HG03108 (cell line): ENCODE measurements around the gene TALDO1.

Experiments used
- ATAC-seq: cut with Tn5 transposase; IDR thresholded peaks from one replicate; pipeline ENCODE4 v1.9.1; 2021; ENCODE audit warnings: moderate library complexity; ENCODE audit not compliant: unreplicated experiment

The TALDO1 gene

DNA sequence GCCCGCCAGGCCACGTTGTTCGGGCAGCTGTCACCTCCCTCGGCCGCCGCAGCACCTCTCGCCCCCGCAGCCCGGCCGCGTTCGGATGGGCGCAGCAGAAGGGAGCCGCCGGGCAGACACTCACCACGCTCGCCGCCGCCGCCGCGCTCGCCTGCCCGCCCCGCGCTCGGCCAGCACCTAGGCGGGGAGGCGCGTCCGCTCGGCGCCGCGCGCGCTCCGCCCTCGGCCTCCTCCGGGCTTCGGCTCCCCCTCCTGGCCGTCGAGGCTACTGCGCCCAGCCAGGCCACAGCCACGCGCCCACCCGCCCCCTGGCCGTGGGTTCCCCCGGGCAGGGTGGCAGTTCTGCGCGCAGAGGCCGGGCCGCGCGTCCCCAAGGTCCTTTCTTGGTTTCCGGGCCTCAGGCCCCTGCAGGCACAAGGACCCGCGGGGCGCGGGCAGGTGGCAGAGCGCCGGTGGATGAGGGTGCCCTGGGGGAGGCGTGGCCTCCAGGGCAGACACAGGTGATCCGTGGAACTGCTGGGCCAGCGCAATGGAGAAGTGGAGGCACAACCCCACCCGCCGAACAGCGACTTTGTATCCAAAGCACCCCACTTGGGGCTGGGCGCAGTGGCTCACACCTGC, 50.9 kb downstream of the TALDO1 start, which contains the start of gene SLC25A22:
SLC25A22 (minus strand) TSS at position 189 of the 621 bp plus-strand sequence. CDS start 3,275 bp downstream, outside the sequence.
- peak; percentile 42 for ATAC-seq

- ATAC-seq = no peak
These were observed 52.5 kb downstream of the TALDO1 start for GRCh38 chr11:799641-800316.

- ATAC-seq = no peak
These were observed 53.2 kb downstream of the TALDO1 start for GRCh38 chr11:800473-800872.

GRCh38 chr11:801097-801780, 54.0 kb downstream of the TALDO1 start:
- no peak for ATAC-seq

- no peak for ATAC-seq
These were observed 54.9 kb downstream of the TALDO1 start for GRCh38 chr11:802018-802617.

DNA sequence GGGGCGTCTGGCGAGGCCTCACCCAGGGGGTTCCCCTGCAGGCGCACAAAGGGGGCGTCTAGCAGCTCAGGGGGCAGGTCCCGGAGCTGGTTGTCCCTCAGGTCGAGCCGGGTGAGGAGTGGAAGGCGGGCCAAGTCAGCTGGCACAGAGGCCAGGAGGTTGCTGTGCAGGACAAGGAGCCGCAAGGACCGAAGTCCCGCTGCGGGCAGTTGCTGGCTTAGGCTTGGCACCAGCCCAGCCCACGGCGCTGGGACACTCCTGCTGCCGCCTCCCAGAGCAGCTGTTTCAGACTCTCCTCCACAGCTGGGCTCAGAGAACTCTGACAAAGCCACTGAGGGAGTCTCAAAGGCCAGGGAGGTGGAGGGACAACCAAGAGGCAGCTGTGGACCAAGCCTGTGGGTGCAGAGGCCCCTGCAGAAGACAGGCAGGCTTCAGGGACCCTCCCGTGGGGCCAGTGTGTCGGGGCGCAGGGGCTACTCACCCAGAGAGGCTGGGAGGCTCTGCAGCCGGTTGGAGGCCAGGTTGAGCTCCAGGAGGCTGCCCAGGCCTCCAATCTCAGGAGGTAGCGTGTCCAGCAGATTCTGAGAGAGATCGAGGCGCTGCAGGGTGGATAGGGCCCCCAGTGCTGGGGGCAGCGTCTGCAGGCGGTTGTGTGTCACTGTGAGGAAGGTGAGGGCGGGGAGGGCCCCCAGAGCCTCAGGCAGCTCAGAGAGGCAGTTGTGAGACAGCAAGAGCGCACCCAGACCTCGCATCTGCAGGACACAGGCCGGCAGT, 55.6 kb downstream of the TALDO1 start:
- ATAC-seq = no peak

DNA sequence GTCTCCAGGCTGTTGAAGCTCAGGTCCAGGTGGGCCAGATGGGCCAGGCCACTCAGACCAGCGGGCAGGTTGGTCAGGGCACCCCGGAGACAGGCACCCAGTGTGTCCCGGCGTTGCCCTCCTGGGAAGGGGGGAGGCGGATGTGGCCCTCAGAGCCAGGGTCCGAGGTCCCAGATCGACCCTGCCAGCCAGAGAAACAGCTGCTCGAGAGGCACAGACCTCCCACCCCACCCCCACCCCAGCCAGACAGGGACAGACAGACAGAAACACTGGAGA, 56.1 kb downstream of the TALDO1 start:
- ATAC-seq = no peak

DNA sequence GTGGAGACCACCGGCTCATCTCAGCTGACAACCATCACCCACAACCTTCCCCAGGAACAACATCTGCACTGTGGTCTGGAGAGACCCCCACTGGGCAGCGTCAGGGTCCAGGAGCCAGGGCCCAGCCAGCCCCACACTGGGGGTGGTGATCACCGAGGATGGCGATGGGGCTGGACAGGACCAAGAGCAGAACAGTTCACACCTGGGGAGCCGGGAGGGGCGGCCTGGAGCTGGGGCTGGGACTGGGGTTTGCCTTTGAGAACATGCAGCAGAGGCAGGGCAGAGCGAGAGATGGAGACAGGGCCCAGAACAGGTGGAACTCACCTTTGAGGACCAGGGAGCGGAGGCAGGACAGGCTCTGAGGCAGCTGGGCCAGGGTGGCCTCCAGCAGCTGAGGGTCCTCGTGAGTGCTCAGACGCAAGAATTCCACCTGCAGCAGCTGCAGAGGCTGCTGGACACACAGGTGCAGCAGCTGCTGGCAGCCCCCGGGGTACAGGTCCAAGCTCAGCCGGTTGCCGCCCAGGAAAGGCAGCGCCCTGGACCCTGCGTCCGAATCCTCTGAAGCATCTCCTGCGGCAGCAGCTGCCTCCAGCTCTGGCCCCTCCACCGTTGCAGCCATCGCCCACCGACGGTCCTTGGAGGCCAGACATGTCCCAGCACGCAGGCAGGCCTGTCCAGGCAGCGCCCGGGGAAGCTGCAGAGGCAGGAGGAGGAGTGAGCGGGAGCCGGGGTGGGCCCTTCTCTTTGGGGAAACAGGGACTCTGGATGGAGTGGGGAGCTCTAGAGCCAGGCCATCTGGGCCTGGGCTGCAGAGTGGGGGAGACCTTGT, 56.7 kb downstream of the TALDO1 start:
- no peak for ATAC-seq

GRCh38 chr11:804599-804964, 57.3 kb downstream of the TALDO1 start:
- ATAC-seq = no peak

GRCh38 chr11:808427-809286, 61.4 kb downstream of the TALDO1 start:
- ATAC-seq = no peak

DNA sequence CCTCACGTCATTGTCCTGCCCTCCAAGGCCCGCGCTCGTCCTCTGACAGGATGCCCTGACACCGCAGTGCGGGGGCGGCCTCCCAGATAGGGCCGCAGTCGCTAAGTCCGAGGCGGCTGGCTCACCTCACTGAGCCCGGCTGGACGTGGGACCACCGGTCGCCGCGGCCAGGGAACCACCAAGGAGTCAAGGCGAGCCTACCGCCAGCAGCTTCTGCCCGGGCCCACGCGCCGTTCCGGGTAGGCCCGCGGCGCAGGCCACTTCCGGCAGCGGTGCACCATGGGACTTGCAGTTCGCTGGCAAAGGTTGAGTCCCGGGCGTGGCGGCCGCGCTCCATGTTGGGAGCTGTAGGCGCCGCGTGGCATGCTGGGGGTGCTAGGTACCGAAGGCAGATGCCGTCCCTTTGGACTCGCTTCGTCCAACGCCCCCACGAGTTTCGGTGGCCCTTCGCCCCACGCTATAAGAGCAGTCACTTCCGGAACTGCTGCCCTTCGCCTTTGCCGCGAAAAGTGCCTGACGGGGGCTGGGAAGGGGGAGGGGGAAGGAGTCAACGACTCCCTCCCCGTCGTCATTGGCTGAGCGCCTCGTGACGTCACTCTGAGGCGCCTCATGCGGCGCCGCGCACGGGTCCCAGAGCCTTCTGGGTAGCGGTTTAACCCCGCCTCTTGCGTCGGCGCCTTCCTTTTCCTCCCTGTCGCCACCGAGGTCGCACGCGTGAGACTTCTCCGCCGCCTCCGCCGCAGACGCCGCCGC, 62.2 kb downstream of the TALDO1 start, which contains the start of gene RPLP2:
RPLP2 (plus strand) TSS at position 681 of the 753 bp plus-strand sequence. CDS start 268 bp downstream, outside the sequence.
- ATAC-seq = peak; percentile 75

DNA sequence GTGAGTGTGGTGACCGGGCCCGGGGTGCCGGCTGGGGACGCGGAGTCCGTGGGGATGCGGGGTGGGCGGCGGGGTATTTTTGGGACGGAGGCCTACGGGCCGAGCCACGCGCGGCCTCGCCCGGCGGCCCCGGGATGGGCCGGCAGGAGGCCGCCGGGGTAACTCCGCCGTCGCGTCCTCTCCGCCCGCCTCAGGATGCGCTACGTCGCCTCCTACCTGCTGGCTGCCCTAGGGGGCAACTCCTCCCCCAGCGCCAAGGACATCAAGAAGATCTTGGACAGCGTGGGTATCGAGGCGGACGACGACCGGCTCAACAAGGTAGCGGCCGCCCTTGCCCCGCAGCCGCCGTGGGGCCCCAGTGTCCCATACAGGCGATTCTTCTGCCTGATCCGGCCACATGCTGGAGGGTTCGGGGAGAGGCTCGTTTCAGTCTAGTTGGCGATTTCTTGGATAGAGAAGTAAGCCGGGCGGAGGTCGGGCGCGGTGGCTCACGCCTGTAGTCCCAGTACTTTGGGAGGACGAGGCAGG, 62.8 kb downstream of the TALDO1 start:
- no peak for ATAC-seq

DNA sequence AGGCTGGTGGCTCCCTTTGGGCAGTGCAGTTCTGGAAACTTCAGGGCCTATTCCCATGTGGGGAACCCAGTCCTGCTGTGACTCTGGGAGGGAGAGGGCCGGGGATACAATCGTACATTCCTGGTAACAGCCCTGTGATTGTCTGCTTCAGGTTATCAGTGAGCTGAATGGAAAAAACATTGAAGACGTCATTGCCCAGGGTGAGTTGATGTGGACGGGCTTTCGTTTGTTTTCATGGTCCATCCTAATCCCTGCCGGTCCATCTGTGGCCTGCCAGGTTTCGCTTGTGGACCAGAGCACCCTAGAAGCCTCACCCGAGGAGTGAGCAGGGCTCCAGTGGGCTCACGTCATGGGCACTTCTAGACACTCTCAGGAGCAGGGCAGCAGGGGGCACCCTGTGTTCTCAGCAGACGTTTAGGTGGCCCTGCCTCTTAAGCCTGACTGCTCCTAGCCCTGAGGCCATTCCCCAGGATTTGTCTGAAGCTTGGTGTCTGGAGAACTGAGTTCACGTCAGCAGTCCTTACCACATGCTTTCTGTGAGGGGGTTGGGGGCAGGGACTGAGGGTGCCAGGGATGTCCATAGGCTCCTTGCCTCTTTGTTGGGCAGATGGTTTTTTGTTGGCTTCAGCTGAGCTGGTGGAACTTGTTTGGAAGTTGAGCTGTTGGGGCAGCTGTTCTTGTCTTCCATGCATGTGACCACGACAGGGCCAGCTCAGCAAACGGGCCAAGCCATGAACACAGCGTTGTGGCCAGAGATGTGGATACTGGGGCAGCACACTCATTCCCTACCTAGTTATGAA, 64.4 kb downstream of the TALDO1 start:
- no peak for ATAC-seq

DNA sequence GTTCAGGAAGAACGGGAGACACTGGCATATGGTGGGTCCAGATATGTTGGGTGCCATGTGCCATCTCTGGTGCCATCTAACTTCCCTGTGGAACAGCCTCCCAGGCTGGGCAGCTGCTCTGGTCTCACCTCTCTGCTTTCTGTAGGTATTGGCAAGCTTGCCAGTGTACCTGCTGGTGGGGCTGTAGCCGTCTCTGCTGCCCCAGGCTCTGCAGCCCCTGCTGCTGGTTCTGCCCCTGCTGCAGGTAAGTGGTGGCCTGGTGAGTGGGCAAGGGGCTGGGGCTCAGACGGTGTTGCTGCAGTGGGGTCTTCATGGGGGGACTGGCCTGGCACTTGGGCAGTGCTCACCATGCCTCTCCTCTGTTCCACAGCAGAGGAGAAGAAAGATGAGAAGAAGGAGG, 65.1 kb downstream of the TALDO1 start:
- no peak for ATAC-seq

GRCh38 chr11:813072-813455, 65.8 kb downstream of the TALDO1 start:
- no peak for ATAC-seq

- ATAC-seq = no peak
These were observed 66.3 kb downstream of the TALDO1 start for GRCh38 chr11:813456-814096.
